HepG2 (cell line): ENCODE data around the gene HIVEP2. TPM values are rescaled to one million over a fixed set of nuclear protein-coding genes. Genes with fewer than 3 reads are reported as not detected.
A peak's percentile ranks its signal among the peaks of the same experiment; 100 is the strongest.

Experiments
- ATAC-seq: fragments of 200-7000 bp; cut with Tn5 transposase; 3 replicates; pipeline ENCODE4 v1.9.1; 2020; ENCODE audit warnings: mild to moderate bottlenecking, moderate library complexity
- BruUV-seq: library from RNA; stranded (reverse); fragments of 400-500 nt; replicated peaks from 2 replicates; lab custom pipeline; 2021; lab: Mats Ljungman, UMichigan
- CTCF ChIA-PET: fragments of 300-600 bp; formaldehyde crosslinking; extraction: SDS; loops from one replicate; lab custom pipeline; 2021; ENCODE audit warnings: low total read pairs, inconsistent platforms, low intra/inter-chr PET ratio; lab: Yijun Ruan, JAX
- POLR2A ChIA-PET: fragments of 350-600 bp; sonication (Branson Sonifier 250); formaldehyde crosslinking; loops from one replicate; lab custom pipeline; 2020; ENCODE audit warnings: antibody characterized with exemption, inconsistent platforms; lab: Yijun Ruan, JAX
- DNase-seq: peaks from one replicate; pipeline ENCODE4 v3.0.0-alpha.2; 2015; ENCODE audit warnings: low spot score
- FAIRE-seq: peaks from 3 replicates; lab custom pipeline; 2011; peaks lifted over from hg19 to GRCh38; lab: Jason Lieb, UNC
- H2AFZ ChIP-seq: one replicate; pipeline ENCODE4 v1.6.1; 2011; ENCODE audit warnings: low read length, inconsistent platforms
- H3K27ac ChIP-seq: fragments of 300-600 bp; 3 replicates; pipeline ENCODE4 v1.8.0; 2011; ENCODE audit warnings: mixed run types, mild to moderate bottlenecking, mixed read lengths, low read length, inconsistent platforms; ENCODE audit not compliant: insufficient read depth; ENCODE audit errors: extremely low read length
- H3K27me3 ChIP-seq, 2 experiments: fragments of 200-600 bp in 1 of 2; 2 replicates in 1 of 2; 3 replicates in 1 of 2; pipeline versions ENCODE4 v1.6.0 to v1.8.0; 2011; ENCODE audit warnings: low read length in 2 of 2, mild to moderate bottlenecking in 2 of 2, moderate library complexity in 2 of 2, inconsistent platforms in 1 of 2; ENCODE audit not compliant: insufficient read depth in 2 of 2, control insufficient read depth in 1 of 2
- H3K36me3 ChIP-seq, 2 experiments: fragments of 200-600 bp in 1 of 2; replicated peaks in 1 of 2; 2 replicates in 1 of 2; 3 replicates in 1 of 2; pipeline versions ENCODE4 v1.5.1 to v1.8.0; 2011; ENCODE audit warnings: low read length in 2 of 2, inconsistent platforms in 1 of 2; ENCODE audit not compliant: insufficient read depth in 2 of 2, control insufficient read depth in 1 of 2
- H3K4me1 ChIP-seq: 2 replicates; pipeline ENCODE4 v1.5.1; 2012; ENCODE audit warnings: low read length, inconsistent platforms; ENCODE audit not compliant: insufficient read depth
- H3K4me2 ChIP-seq: 2 replicates; pipeline ENCODE4 v1.6.0; 2011; ENCODE audit warnings: low read depth, low read length, inconsistent platforms
- H3K4me3 ChIP-seq, 3 experiments: fragments of 200-600 bp in 1 of 3; sonication (generic), shearing (Covaris generic) in 1 of 3; replicated peaks in 1 of 3; 2 replicates each; pipeline ENCODE4 v1.5.1; 2011 to 2016; ENCODE audit warnings: low read length in 3 of 3, inconsistent platforms in 2 of 3, low read depth in 2 of 3, mild to moderate bottlenecking in 2 of 3, control low read depth in 1 of 3, mixed read lengths in 1 of 3; ENCODE audit not compliant: insufficient read depth in 1 of 3
- H3K79me2 ChIP-seq: one replicate; pipeline ENCODE4 v1.6.1; 2011; ENCODE audit warnings: low read length, inconsistent platforms; ENCODE audit not compliant: insufficient read depth
- H3K9ac ChIP-seq: 2 replicates; pipeline ENCODE4 v1.6.0; 2011; ENCODE audit warnings: mild to moderate bottlenecking, low read depth, low read length, inconsistent platforms; ENCODE audit not compliant: insufficient read depth
- H3K9me3 ChIP-seq: 2 replicates; pipeline ENCODE4 v1.5.1; 2012; ENCODE audit warnings: mild to moderate bottlenecking, low read length
- H4K20me1 ChIP-seq: 2 replicates; pipeline ENCODE4 v1.6.0; 2011; ENCODE audit warnings: inconsistent platforms, mild to moderate bottlenecking, low read length, moderate library complexity; ENCODE audit not compliant: insufficient read depth
- AFF4 ChIP-seq: sonication (generic); formaldehyde crosslinking; IDR thresholded peaks from 2 replicates; pipeline ENCODE4 v1.4.0; 2020; ENCODE audit warnings: missing genetic modification reagents
- CBX1 ChIP-seq: IDR thresholded peaks from one replicate; pipeline ENCODE4 v1.6.1; 2016; ENCODE audit warnings: antibody characterized with exemption, low read depth
- E2F5 ChIP-seq: sonication (generic); formaldehyde crosslinking; conservative IDR thresholded peaks from 2 replicates; pipeline ENCODE4 v1.4.0; 2020; ENCODE audit warnings: missing genetic modification reagents
- HNRNPLL ChIP-seq: fragments of 200-400 bp; formaldehyde crosslinking; IDR thresholded peaks from 2 replicates; pipeline ENCODE4 v1.6.1; 2017; ENCODE audit warnings: mild to moderate bottlenecking, low read depth, low read length; ENCODE audit not compliant: poor library complexity, severe bottlenecking
- KDM1A ChIP-seq: IDR thresholded peaks from 2 replicates; pipeline ENCODE4 v1.6.1; 2016; ENCODE audit warnings: missing compliant biosample characterization
- MXD1 ChIP-seq: sonication (generic); formaldehyde crosslinking; IDR thresholded peaks from 2 replicates; pipeline ENCODE4 v1.4.0; 2020; ENCODE audit warnings: mild to moderate bottlenecking, missing genetic modification reagents
- NPAS2 ChIP-seq: sonication (generic); formaldehyde crosslinking; IDR thresholded peaks from 2 replicates; pipeline ENCODE4 v1.8.0; 2022; ENCODE audit warnings: mild to moderate bottlenecking, missing genetic modification reagents, borderline replicate concordance
- PATZ1 ChIP-seq: sonication (generic); formaldehyde crosslinking; IDR thresholded peaks from 2 replicates; pipeline ENCODE4 v1.4.0; 2020; ENCODE audit warnings: missing genetic modification reagents
- SAFB2 ChIP-seq: sonication (generic); formaldehyde crosslinking; IDR thresholded peaks from 2 replicates; pipeline ENCODE4 v1.5.1; 2020; ENCODE audit warnings: missing genetic modification reagents, low read depth, mild to moderate bottlenecking, borderline replicate concordance
- TMF1 ChIP-seq: sonication (generic); formaldehyde crosslinking; IDR thresholded peaks from 2 replicates; pipeline ENCODE4 v1.8.1; 2022; ENCODE audit warnings: low read depth, missing genetic modification reagents
- ZFAT ChIP-seq: sonication (generic); formaldehyde crosslinking; conservative IDR thresholded peaks from 2 replicates; pipeline ENCODE4 v1.8.1; 2023; ENCODE audit warnings: missing genetic modification reagents, inconsistent platforms
- ZNF510 ChIP-seq: sonication (generic); formaldehyde crosslinking; IDR thresholded peaks from 2 replicates; pipeline ENCODE4 v1.4.0; 2020; ENCODE audit warnings: low read depth, mild to moderate bottlenecking, missing genetic modification reagents
- ZNF598 ChIP-seq: sonication (generic); formaldehyde crosslinking; IDR thresholded peaks from 2 replicates; pipeline ENCODE4 v1.5.1; 2020; ENCODE audit warnings: mild to moderate bottlenecking, missing genetic modification reagents, borderline replicate concordance
- WGBS: methylation state at CpG from one replicate; pipeline ENCODE4 v1.1.6; 2017; ENCODE audit warnings: low lambda C conversion rate; 5-methylcytosine and 5-hydroxymethylcytosine counted together
- in situ Hi-C: cut with HindIII; loops from 2 replicates; pipeline ENCODE4 v1.10.0; 2017; ENCODE audit warnings: low pct_unique_long_range_greater_than_20kb; ENCODE audit not compliant: extremely low pct_ligation_motif_present
- intact Hi-C: fragments of 100-400 bp; cut with micrococcal nuclease; formaldehyde crosslinking; loops from one replicate; pipeline ENCODE4 v1.10.0; 2022; ENCODE audit not compliant: unreplicated experiment
- polyA plus RNA-seq, 8 experiments: library from polyadenylated mRNA; depleted of rRNA in 3 of 8; stranded (reverse) in 7 of 8; unstranded in 1 of 8; fragments of >200 nt; fragmentation: Illumina TruSeq in 4 of 8; extraction: Trizol in 4 of 8; gene quantifications; 2 replicates each; pipeline versions ENCODE4 v1.2.1 to v1.2.3, GENCODE V29; 2011 to 2016; ENCODE audit warnings: low read depth in 4 of 8, missing spikeins in 1 of 8, mixed read lengths in 1 of 8; ENCODE audit not compliant: insufficient read depth in 1 of 8
- total RNA-seq, 5 experiments: library from RNA; depleted of rRNA; stranded (reverse); fragments of >200 nt; fragmentation: Illumina TruSeq; extraction: Trizol; gene quantifications; 2 replicates each; pipeline ENCODE4 v1.2.3, GENCODE V29; 2016; ENCODE audit warnings: low read depth in 1 of 5
- TF ChIP-seq, protein P1 (sequence below), 2 experiments: IDR thresholded peaks; 2 replicates each; pipeline ENCODE4 v1.6.1; 2011 to 2012; ENCODE audit warnings: low read length in 2 of 2, borderline replicate concordance in 1 of 2, low read depth in 1 of 2, mild to moderate bottlenecking in 1 of 2, moderate library complexity in 1 of 2

Gene HIVEP2
- total and polyA plus RNA-seq, 2 of the 13 experiments (the other 11 are each of a cell fraction or from before 2014, with no cell fraction given), result 3.4 to 12.9 TPM

GRCh38 chr6:142722841-142723240 lies 222.1 kb downstream of the HIVEP2 start:
- BruUV-seq, result no TSS peak
- no peak for ATAC-seq
- no peak for DNase-seq
- in situ Hi-C loops, result no loop called here
- Histone ChIP-seq H3K36me3 (no peaks in the 10 kb centered on the region), H3K9me3 (peaks cover 17% of the 10 kb centered on the region), H3K4me3 (no peak overlapping the region), H3K79me2 (no peaks in the 10 kb centered on the region), H3K27ac (no peak overlapping the region), H3K9ac (no peak overlapping the region), H3K4me1 (0 out of 2 replicates have a peak, but pooled peaks cover 6% of the 10 kb centered on the region), H4K20me1 (no peaks in the 10 kb centered on the region), H2AFZ (no peak overlapping the region), H3K4me2 (peak overlapping the region; percentile 3; the same call in 1 of the 2 replicates), H3K27me3 (peaks cover 0 to 19% of the 10 kb centered on the region in 2 experiments; a peak in 4 of 5 replicates)
- ChIA-PET POLR2A (no interaction called here), CTCF (no interaction called here)
- WGBS, result 5% methylated on average over 3 of the region's 3 CpGs
- intact Hi-C loops, result no loop called here
- no peak for FAIRE-seq
- no peak for TF ChIP-seq PATZ1 (CRISPR knock-in tag)
- TF ChIP-seq NPAS2 (CRISPR knock-in tag), result no peak
- TF ChIP-seq ZNF598, result no peak
- no peak for TF ChIP-seq AFF4 (CRISPR knock-in tag)
- TF ChIP-seq CBX1, result no peak
- TF ChIP-seq KDM1A (CRISPR knock-in tag), result no peak
- TF ChIP-seq ZNF510, result no peak
- TF ChIP-seq HNRNPLL, result no peak
- no peak for TF ChIP-seq TMF1 (CRISPR knock-in tag)
- TF ChIP-seq MXD1 (CRISPR knock-in tag), result no peak
- TF ChIP-seq ZFAT, result no peak
- TF ChIP-seq E2F5 (CRISPR knock-in tag), result no peak
- TF ChIP-seq, protein P1, sequence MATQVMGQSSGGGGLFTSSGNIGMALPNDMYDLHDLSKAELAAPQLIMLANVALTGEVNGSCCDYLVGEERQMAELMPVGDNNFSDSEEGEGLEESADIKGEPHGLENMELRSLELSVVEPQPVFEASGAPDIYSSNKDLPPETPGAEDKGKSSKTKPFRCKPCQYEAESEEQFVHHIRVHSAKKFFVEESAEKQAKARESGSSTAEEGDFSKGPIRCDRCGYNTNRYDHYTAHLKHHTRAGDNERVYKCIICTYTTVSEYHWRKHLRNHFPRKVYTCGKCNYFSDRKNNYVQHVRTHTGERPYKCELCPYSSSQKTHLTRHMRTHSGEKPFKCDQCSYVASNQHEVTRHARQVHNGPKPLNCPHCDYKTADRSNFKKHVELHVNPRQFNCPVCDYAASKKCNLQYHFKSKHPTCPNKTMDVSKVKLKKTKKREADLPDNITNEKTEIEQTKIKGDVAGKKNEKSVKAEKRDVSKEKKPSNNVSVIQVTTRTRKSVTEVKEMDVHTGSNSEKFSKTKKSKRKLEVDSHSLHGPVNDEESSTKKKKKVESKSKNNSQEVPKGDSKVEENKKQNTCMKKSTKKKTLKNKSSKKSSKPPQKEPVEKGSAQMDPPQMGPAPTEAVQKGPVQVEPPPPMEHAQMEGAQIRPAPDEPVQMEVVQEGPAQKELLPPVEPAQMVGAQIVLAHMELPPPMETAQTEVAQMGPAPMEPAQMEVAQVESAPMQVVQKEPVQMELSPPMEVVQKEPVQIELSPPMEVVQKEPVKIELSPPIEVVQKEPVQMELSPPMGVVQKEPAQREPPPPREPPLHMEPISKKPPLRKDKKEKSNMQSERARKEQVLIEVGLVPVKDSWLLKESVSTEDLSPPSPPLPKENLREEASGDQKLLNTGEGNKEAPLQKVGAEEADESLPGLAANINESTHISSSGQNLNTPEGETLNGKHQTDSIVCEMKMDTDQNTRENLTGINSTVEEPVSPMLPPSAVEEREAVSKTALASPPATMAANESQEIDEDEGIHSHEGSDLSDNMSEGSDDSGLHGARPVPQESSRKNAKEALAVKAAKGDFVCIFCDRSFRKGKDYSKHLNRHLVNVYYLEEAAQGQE (IDR thresholded peaks at IDR 0.05; ENCODE audit: borderline replicate concordance in 1 of 2, low read depth in 1 of 2, low read length in 2 of 2), result no peak
- TF ChIP-seq SAFB2 (CRISPR knock-in tag), result no peak
